Activated naive CD4-positive, alpha-beta T cell treated with anti-CD3 and anti-CD28 coated beads for 36 hours (primary cell): Measurements from ENCODE around the gene SLC9A7. TPM values are rescaled to one million over a fixed set of nuclear protein-coding genes. Genes with fewer than 3 reads are reported as not detected.

Experiments
- CTCF ChIA-PET: fragments of 350-600 bp; sonication (Branson Sonifier 250); formaldehyde crosslinking; loops from one replicate; lab custom pipeline; 2021; ENCODE audit warnings: antibody characterized with exemption; lab: Charles Lee
- DNase-seq: peaks from one replicate; pipeline ENCODE4 v3.0.0-alpha.2; 2020
- H3K27ac Mint-ChIP-seq: one replicate; pipeline ENCODE4 v1.8.0; 2021; ENCODE audit warnings: mild to moderate bottlenecking, mixed read lengths
- H3K27me3 Mint-ChIP-seq: one replicate; pipeline ENCODE4 v1.8.0; 2021; ENCODE audit warnings: low read depth, mixed read lengths
- H3K36me3 Mint-ChIP-seq: one replicate; pipeline ENCODE4 v1.8.0; 2021; ENCODE audit warnings: low read depth, mixed read lengths
- H3K4me1 Mint-ChIP-seq: one replicate; pipeline ENCODE4 v1.8.0; 2021; ENCODE audit warnings: low read depth, mixed read lengths
- H3K4me3 Mint-ChIP-seq: one replicate; pipeline ENCODE4 v1.8.0; 2021; ENCODE audit warnings: mild to moderate bottlenecking, moderate library complexity, mixed read lengths
- H3K9me3 Mint-ChIP-seq: one replicate; pipeline ENCODE4 v1.8.0; 2021; ENCODE audit warnings: mixed read lengths
- intact Hi-C: fragments of 100-400 bp; cut with micrococcal nuclease; formaldehyde crosslinking; loops from one replicate; pipeline ENCODE4 v1.15.1; 2023
- total RNA-seq, 2 experiments: library from RNA; stranded (reverse); gene quantifications; one replicate each; pipeline ENCODE4 v1.2.3, GENCODE V29; 2021

The SLC9A7 gene
- total RNA-seq, 2 experiments from 2014 or later = 10.1 to 11.1 TPM

- intact Hi-C loops = no loop called here
- Mint-ChIP-seq H3K9me3 (no peaks in the 10 kb centered on the region), H3K27me3 (no peaks in the 10 kb centered on the region), H3K36me3 (no peaks in the 10 kb centered on the region), H3K27ac (no peak overlapping the region), H3K4me3 (no peak overlapping the region), H3K4me1 (peaks cover 53% of the 10 kb centered on the region)
- CTCF ChIA-PET = no interaction called here
- no peak for DNase-seq
Observed at GRCh38 chrX:46715997-46716396, 42.9 kb downstream of the SLC9A7 start.

DNA sequence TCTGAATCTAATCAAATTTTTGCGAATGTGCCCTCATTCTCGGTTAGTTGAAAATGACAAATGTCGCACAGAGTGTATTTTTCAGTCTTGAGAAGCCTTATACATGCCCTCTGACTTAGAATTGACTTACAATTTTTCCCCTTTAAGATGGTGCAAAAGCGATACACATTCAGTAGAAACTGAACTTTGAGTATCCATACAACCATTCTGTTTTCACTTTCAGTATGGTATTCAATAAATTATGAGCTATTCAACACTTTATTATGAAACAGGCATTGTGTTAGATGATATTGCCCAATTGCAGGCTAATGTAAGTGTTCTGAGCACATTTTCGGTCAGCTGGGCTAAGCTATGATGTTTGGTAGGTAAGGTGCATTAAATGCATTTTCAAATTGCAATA, 43.4 kb downstream of the SLC9A7 start:
- H3K9me3 Mint-ChIP-seq = no peaks in the 10 kb centered on the region
- H3K36me3 Mint-ChIP-seq = no peaks in the 10 kb centered on the region
- no peak overlapping the region for H3K4me3 Mint-ChIP-seq
- DNase-seq = no peak
- H3K27ac Mint-ChIP-seq = no peak overlapping the region
- no peaks in the 10 kb centered on the region for H3K27me3 Mint-ChIP-seq
- CTCF ChIA-PET = no interaction called here
- peaks cover 58% of the 10 kb centered on the region for H3K4me1 Mint-ChIP-seq
- intact Hi-C loops = no loop called here

DNA sequence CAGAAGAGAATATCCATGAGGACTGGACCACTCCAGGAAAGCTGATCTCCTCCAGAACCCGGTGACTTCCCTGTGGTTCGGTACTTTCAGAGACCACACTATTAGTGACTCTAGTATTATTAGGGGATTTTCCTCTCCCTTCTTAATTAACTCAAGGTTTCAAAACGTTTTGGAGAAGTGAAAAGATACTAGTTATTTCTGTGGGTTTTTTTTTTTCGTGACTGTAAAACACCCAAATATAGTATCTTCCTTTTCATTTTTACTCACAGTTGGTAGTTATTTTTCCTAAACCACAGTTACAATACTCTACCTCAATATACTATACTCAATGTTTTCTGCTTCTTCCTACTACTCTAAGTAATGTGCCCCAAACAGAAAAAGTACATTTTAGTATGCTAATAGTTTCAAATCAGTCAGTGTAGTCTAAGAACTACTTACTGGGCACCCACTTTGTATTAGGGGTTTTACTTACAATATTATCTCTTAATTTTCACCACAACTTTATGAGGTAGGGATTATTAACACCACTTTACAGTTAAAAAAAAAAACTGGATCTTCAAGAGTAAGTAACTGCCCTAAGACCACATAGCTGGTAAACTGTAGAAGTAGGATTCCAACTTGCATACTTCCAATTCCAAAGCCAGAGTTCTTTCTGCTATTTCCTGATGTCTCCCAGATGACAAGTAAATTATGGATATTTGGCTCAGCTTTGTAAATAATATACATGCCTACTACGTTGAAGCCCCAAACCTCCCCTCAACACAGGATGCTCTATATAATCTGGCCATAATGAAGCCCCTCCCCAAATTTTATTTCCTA, 45.0 kb downstream of the SLC9A7 start:
- CTCF ChIA-PET = interaction anchor here (0.7 kb wide), 1 partner anchor 44 kb away, joined by 4 read pairs; no protein-coding TSS in a partner anchor
- DNase-seq = no peak
- Mint-ChIP-seq H3K4me3 (no peak overlapping the region), H3K36me3 (no peaks in the 10 kb centered on the region), H3K4me1 (peaks cover 64% of the 10 kb centered on the region), H3K27me3 (no peaks in the 10 kb centered on the region), H3K27ac (no peak overlapping the region), H3K9me3 (no peaks in the 10 kb centered on the region)
- intact Hi-C loops = loop anchor here (1.0 to 5.0 kb wide), 5 partner anchors 9 to 78 kb away; no protein-coding TSS in a partner anchor

- intact Hi-C loops = loop anchor here (1.0 to 5.0 kb wide), 5 partner anchors 7 to 80 kb away; no protein-coding TSS in a partner anchor
- CTCF ChIA-PET = no interaction called here
- Mint-ChIP-seq H3K36me3 (no peaks in the 10 kb centered on the region), H3K4me3 (no peak overlapping the region), H3K27ac (no peak overlapping the region), H3K9me3 (no peaks in the 10 kb centered on the region), H3K4me1 (peaks cover 64% of the 10 kb centered on the region), H3K27me3 (no peaks in the 10 kb centered on the region)
- no peak for DNase-seq
Observed at GRCh38 chrX:46712764-46713163, 46.2 kb downstream of the SLC9A7 start.

DNA sequence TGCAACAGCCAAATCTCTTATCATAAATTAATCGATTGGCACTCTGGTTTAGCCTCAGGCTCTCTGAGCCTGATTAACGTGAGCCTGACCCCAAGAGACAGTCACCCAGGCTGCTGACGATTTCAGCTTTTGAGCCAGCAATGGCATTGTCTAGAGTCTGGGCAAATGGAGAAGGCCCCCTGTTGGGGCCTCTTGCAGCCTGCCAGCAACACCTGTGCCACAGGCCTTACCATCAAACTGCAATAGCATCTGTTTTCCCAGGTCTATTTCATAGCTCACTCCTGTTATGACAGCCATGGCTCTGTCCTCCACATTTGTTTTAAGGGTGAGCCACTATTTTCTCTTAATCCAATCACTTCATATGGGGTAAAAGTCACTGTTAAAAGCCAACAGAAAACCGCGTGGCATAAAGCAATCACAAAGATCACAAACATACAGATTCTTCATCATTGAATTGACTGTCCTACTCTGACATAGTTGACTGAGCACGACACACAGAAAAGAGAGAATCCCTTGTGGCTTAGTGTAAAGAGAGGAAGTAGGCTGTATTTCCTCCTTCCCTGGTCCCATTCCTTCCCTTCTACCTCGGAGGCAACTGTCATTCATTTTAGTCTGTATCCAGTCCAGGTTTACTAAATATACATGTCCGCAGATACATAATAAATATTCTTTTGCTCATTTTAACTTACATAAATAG, 47.8 kb downstream of the SLC9A7 start:
- Mint-ChIP-seq H3K27ac (peak overlapping the region; percentile 44), H3K36me3 (no peaks in the 10 kb centered on the region), H3K4me1 (peaks cover 64% of the 10 kb centered on the region), H3K4me3 (no peak overlapping the region), H3K27me3 (no peaks in the 10 kb centered on the region), H3K9me3 (no peaks in the 10 kb centered on the region)
- CTCF ChIA-PET = no interaction called here
- intact Hi-C loops = loop anchor here (5.0 kb wide), 3 partner anchors 36 to 81 kb away; no protein-coding TSS in a partner anchor
- DNase-seq = peak; percentile 10

DNA sequence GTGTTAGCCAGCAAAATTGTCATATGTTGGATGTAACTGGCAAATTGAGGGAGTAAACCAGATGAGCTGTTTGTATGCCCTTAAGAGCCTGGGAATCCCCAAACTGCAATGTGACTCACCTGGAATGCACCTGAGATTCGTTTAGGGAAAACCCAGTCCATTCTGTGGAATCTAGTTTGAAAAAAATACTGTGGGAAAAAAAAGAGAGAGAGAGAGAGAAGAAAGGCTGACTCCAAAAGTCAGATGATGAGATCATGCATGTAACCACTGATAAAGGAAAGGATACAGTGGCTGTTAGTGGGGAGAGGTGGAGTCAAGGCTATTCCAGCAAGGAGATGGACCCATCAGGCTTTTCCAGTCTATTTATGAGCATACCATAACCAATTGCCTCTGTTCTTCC, 48.5 kb downstream of the SLC9A7 start:
- no peaks in the 10 kb centered on the region for H3K36me3 Mint-ChIP-seq
- intact Hi-C loops = loop anchor here (5.0 kb wide), 3 partner anchors 37 to 82 kb away; no protein-coding TSS in a partner anchor
- peaks cover 64% of the 10 kb centered on the region for H3K4me1 Mint-ChIP-seq
- H3K9me3 Mint-ChIP-seq = no peaks in the 10 kb centered on the region
- CTCF ChIA-PET = no interaction called here
- DNase-seq = peak; percentile 17
- no peaks in the 10 kb centered on the region for H3K27me3 Mint-ChIP-seq
- H3K27ac Mint-ChIP-seq = peak overlapping the region; percentile 61
- H3K4me3 Mint-ChIP-seq = no peak overlapping the region

- H3K9me3 Mint-ChIP-seq = no peaks in the 10 kb centered on the region
- no peaks in the 10 kb centered on the region for H3K36me3 Mint-ChIP-seq
- H3K27me3 Mint-ChIP-seq = no peaks in the 10 kb centered on the region
- CTCF ChIA-PET = no interaction called here
- H3K4me1 Mint-ChIP-seq = peaks cover 55% of the 10 kb centered on the region
- intact Hi-C loops = no loop called here
- no peak overlapping the region for H3K4me3 Mint-ChIP-seq
- no peak overlapping the region for H3K27ac Mint-ChIP-seq
- no peak for DNase-seq
Observed at GRCh38 chrX:46707274-46707965, 51.5 kb downstream of the SLC9A7 start.

DNA sequence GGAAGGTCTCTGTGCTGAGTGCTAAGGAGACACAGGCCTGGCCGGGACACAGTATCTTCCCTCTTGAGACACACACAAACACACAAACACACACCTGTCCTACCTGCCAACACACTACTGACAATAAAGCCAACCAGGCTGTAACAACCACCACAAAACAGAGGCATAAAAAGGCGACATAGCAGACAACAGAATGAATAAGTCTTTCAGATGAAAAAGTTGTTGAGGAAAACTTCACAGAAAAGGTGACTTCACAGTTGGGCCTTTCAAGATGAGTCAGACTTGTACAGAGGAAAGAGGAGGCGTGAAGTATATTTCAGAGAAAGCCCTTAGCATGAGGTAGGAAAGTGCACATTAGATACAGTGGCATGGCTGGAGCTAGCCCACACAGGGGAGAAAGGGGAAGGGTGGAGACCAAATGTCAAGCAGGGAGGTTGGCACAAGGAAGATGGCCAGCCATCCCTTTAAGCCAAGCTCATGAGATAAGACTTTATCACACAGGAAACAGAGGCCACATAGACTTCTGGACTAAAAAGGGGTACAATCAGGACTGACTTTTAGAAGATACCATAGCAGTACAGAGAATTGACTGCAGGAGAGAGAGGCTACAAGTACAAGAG, 54.0 kb downstream of the SLC9A7 start:
- Mint-ChIP-seq H3K9me3 (no peaks in the 10 kb centered on the region), H3K4me1 (peaks cover 33% of the 10 kb centered on the region), H3K4me3 (peak overlapping the region; percentile 39), H3K27me3 (no peaks in the 10 kb centered on the region), H3K27ac (peak overlapping the region; percentile 88), H3K36me3 (peaks cover 2% of the 10 kb centered on the region)
- CTCF ChIA-PET = interaction anchor here (1.2 kb wide), 1 partner anchor 68 kb away, joined by 3 read pairs; no protein-coding TSS in a partner anchor
- intact Hi-C loops = loop anchor here (1.0 kb wide), 1 partner anchor 8 kb away; no protein-coding TSS in a partner anchor
- peak; percentile 32 for DNase-seq

- intact Hi-C loops = no loop called here
- Mint-ChIP-seq H3K36me3 (peaks cover 2% of the 10 kb centered on the region), H3K4me3 (no peak overlapping the region), H3K4me1 (peaks cover 30% of the 10 kb centered on the region), H3K27ac (no peak overlapping the region), H3K27me3 (no peaks in the 10 kb centered on the region), H3K9me3 (no peaks in the 10 kb centered on the region)
- DNase-seq = no peak
- CTCF ChIA-PET = no interaction called here
Observed at GRCh38 chrX:46703980-46704379, 54.9 kb downstream of the SLC9A7 start.

DNA sequence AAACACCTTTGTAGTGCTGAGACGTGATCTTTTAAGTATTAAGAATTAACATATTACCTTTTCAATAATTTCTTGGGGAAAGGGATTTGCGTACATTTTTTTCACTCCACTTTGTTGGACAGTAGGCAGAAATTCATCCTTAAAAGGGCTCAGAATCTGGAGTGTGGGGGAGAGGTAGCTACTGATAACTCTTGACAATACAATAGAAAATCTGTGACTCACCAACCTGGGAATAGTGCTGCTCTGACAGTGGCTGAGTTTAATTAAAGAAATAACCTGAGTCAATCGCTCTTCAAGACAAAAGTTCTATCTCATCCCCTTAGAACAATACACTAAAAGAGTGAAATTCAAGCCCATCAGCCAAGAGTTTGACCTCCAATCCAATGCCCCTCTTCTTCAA, 60.2 kb downstream of the SLC9A7 start:
- no peak overlapping the region for H3K4me3 Mint-ChIP-seq
- DNase-seq = no peak
- H3K27me3 Mint-ChIP-seq = no peaks in the 10 kb centered on the region
- CTCF ChIA-PET = interaction anchor here (0.7 kb wide), 1 partner anchor 1376 kb away, joined by 3 read pairs; no protein-coding TSS in a partner anchor
- no peak overlapping the region for H3K27ac Mint-ChIP-seq
- peaks cover 6% of the 10 kb centered on the region for H3K4me1 Mint-ChIP-seq
- peaks cover 2% of the 10 kb centered on the region for H3K36me3 Mint-ChIP-seq
- intact Hi-C loops = no loop called here
- H3K9me3 Mint-ChIP-seq = no peaks in the 10 kb centered on the region

DNA sequence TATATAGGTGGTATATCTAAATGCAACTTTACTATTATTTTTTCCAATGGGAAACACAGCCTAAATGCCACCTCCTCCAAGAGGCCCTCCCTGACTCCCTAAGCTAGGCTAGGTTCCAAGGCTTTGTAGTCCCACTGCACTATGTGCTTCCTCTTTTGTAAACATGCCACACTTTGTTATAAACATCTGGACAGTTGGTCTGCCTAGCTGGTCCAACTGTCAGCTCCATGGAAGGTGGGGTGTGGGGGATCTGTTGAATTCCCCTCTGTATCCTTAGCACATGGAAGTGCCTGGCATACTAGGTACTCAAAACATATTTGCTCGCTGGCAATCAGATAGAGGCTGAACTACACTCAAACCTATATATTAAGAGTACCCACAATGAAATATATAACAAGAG, 63.4 kb downstream of the SLC9A7 start:
- Mint-ChIP-seq H3K4me1 (peaks cover 3% of the 10 kb centered on the region), H3K27ac (no peak overlapping the region), H3K27me3 (no peaks in the 10 kb centered on the region), H3K9me3 (no peaks in the 10 kb centered on the region), H3K4me3 (no peak overlapping the region), H3K36me3 (peaks cover 2% of the 10 kb centered on the region)
- DNase-seq = no peak
- intact Hi-C loops = no loop called here
- CTCF ChIA-PET = no interaction called here

- H3K9me3 Mint-ChIP-seq = no peaks in the 10 kb centered on the region
- peaks cover 3% of the 10 kb centered on the region for H3K4me1 Mint-ChIP-seq
- intact Hi-C loops = no loop called here
- no peak overlapping the region for H3K27ac Mint-ChIP-seq
- CTCF ChIA-PET = no interaction called here
- no peak overlapping the region for H3K4me3 Mint-ChIP-seq
- no peaks in the 10 kb centered on the region for H3K27me3 Mint-ChIP-seq
- DNase-seq = no peak
- no peaks in the 10 kb centered on the region for H3K36me3 Mint-ChIP-seq
Observed at GRCh38 chrX:46694549-46694948, 64.4 kb downstream of the SLC9A7 start.
